A673 (cell line): ENCODE measurements around the gene LRRC15. TPM values are rescaled to one million over a fixed set of nuclear protein-coding genes. Genes with fewer than 3 reads are reported as not detected.

ENCODE experiments used
- BruUV-seq: library from RNA; stranded (reverse); fragments of 400-500 nt; replicated peaks from 2 replicates; lab custom pipeline; 2021; lab: Mats Ljungman, UMichigan
- CTCF ChIA-PET: fragments of 300-600 bp; sonication (Branson Sonifier 250); formaldehyde crosslinking; loops from one replicate; lab custom pipeline; 2022; ENCODE audit warnings: antibody characterized with exemption; lab: Charles Lee
- POLR2A ChIA-PET: fragments of 300-600 bp; sonication (Branson Sonifier 250); formaldehyde crosslinking; loops from one replicate; lab custom pipeline; 2022; ENCODE audit warnings: antibody characterized with exemption; ENCODE audit not compliant: low non-redundant PET; lab: Charles Lee
- DNase-seq: peaks from one replicate; pipeline ENCODE4 v3.0.0-alpha.2; 2015; ENCODE audit warnings: low spot score
- H3K27ac ChIP-seq: fragments of 200-600 bp; sonication (generic); 2 replicates; pipeline ENCODE4 v1.5.1; 2016; ENCODE audit warnings: mixed run types, low read depth, mild to moderate bottlenecking, mixed read lengths, antibody characterized with exemption, low read length; ENCODE audit not compliant: poor library complexity, severe bottlenecking
- H3K27me3 ChIP-seq: fragments of 200-600 bp; sonication (generic); replicated peaks from 2 replicates; pipeline ENCODE4 v1.6.1; 2017; ENCODE audit warnings: mixed run types, low read depth, mild to moderate bottlenecking, mixed read lengths, antibody characterized with exemption, low read length; ENCODE audit not compliant: insufficient read depth, poor library complexity
- H3K36me3 ChIP-seq: fragments of 200-600 bp; sonication (generic); 2 replicates; pipeline ENCODE4 v1.6.1; 2016; ENCODE audit warnings: mixed run types, mild to moderate bottlenecking, mixed read lengths, antibody characterized with exemption, low read length; ENCODE audit not compliant: insufficient read depth, poor library complexity, severe bottlenecking
- H3K4me1 ChIP-seq: fragments of 200-600 bp; sonication (generic); 2 replicates; pipeline ENCODE4 v1.6.1; 2017; ENCODE audit warnings: mixed run types, mild to moderate bottlenecking, mixed read lengths, antibody characterized with exemption, low read length; ENCODE audit not compliant: insufficient read depth, poor library complexity, severe bottlenecking
- H3K4me3 ChIP-seq: fragments of 200-600 bp; sonication (generic); 2 replicates; pipeline ENCODE4 v1.5.1; 2016; ENCODE audit warnings: low read depth, mixed run types, mild to moderate bottlenecking, mixed read lengths, low read length; ENCODE audit not compliant: poor library complexity, severe bottlenecking
- H3K9me3 ChIP-seq: fragments of 200-600 bp; sonication (generic); 2 replicates; pipeline ENCODE4 v1.6.1; 2016; ENCODE audit warnings: mixed run types, low read depth, mild to moderate bottlenecking, mixed read lengths, antibody characterized with exemption, low read length; ENCODE audit not compliant: poor library complexity, severe bottlenecking
- EZH2 ChIP-seq: fragments of 200-600 bp; sonication (generic); IDR thresholded peaks from 2 replicates; pipeline ENCODE4 v1.6.1; 2017; ENCODE audit warnings: borderline replicate concordance, low read depth, mild to moderate bottlenecking, mixed read lengths, antibody characterized with exemption, low read length; ENCODE audit not compliant: poor library complexity, severe bottlenecking
- intact Hi-C: fragments of 100-400 bp; cut with micrococcal nuclease; formaldehyde crosslinking; loops from one replicate; pipeline ENCODE4 v1.10.0; 2022; ENCODE audit not compliant: unreplicated experiment
- total RNA-seq: library from RNA; stranded (reverse); gene quantifications from 2 replicates; pipeline ENCODE4 v1.2.3, GENCODE V29; 2021
- TF ChIP-seq, protein P1 (sequence below): fragments of 300-800, 200-600 bp; sonication (generic); conservative IDR thresholded peaks from 2 replicates; pipeline ENCODE4 v1.5.1; 2017; ENCODE audit warnings: low read depth, mild to moderate bottlenecking, antibody characterized with exemption, low read length, moderate library complexity, mixed read lengths

Gene LRRC15
- total RNA-seq, 1 experiment from 2014 or later, result not detected

DNA sequence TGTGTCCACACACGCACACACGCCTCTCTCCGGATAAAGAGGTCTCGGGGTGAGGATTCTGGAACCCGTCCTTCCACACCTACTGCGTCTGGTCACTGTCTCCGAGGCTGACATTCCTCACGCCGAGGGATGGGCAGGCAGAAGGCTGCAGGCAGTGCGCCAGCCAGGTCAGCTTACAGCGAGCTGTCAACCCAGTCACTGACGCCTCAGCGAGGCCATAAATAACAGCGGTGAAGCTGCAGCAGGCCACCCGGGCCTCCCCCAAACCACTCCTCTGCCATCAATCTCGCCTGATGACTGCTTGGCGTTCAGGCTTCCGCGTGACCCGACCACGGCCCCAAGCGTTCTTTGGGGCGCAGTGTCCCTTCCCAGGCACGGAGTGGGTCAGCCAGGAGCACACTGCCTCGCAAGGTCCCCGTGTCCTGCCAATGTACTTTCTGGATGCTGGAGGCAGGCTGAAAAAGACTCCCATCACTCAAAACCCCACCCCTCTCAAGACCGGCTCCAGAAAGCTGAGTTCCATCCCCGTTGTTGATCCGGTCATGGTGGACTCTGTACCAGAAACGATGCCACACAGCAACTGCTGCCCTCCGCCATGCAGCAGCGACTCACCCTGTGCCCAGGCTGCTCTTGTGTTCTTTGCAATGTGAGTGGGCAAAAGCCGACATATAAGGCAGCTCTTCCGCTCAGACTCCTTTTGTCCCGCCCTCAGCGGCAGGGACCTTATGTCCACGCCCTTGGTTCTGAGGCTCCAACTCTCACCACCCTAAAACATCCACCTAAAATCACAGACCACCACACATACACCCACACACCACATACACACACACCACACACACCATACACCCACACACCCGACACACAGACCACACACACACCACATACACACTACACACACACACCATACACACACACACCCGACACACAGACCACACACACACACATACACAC, 45.5 kb downstream of the LRRC15 start:
- Histone ChIP-seq H3K27me3 (no peaks in the 10 kb centered on the region), H3K27ac (no peak overlapping the region), H3K4me1 (peaks cover 31% of the 10 kb centered on the region), H3K4me3 (no peak overlapping the region), H3K9me3 (peaks cover 5% of the 10 kb centered on the region), H3K36me3 (no peaks in the 10 kb centered on the region)
- TF ChIP-seq EZH2, result no peak
- TF ChIP-seq, protein P1, sequence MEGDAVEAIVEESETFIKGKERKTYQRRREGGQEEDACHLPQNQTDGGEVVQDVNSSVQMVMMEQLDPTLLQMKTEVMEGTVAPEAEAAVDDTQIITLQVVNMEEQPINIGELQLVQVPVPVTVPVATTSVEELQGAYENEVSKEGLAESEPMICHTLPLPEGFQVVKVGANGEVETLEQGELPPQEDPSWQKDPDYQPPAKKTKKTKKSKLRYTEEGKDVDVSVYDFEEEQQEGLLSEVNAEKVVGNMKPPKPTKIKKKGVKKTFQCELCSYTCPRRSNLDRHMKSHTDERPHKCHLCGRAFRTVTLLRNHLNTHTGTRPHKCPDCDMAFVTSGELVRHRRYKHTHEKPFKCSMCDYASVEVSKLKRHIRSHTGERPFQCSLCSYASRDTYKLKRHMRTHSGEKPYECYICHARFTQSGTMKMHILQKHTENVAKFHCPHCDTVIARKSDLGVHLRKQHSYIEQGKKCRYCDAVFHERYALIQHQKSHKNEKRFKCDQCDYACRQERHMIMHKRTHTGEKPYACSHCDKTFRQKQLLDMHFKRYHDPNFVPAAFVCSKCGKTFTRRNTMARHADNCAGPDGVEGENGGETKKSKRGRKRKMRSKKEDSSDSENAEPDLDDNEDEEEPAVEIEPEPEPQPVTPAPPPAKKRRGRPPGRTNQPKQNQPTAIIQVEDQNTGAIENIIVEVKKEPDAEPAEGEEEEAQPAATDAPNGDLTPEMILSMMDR, result no peak
- peak; percentile 62 for DNase-seq
- no TSS peak for BruUV-seq
- POLR2A ChIA-PET, result interaction anchor here (0.7 kb wide), 1 partner anchor 552 kb away, joined by 4 read pairs; no protein-coding TSS in a partner anchor
- CTCF ChIA-PET, result no interaction called here
- intact Hi-C loops, result no loop called here

DNA sequence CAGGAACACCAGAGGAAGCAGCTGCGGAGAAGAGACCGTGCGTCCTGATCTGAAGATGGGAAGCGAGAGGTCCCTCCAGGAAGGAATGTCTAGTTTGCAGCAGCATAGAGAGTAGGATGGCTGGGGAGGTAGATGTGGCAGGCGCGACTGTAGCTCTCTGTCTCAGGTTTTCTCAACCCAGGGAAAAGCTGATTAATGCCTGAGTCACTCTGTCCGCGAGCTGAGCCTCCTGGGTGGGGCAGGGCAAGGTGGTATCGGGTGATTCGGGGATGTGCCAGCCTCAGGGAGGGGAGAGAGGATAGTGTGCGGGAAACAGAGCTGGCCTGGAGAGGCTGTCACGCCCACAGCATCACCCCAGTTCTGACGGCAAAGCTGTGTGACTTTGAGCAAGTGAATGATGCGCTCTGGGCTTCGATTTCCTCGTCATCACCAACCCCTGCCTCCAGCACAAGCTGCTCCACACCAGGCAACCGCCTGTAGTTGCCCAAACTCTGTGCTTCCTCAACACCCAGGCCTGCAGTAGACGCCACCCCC, 46.8 kb downstream of the LRRC15 start:
- TF ChIP-seq EZH2, result no peak
- TF ChIP-seq, protein P1, result no peak
- Histone ChIP-seq H3K36me3 (no peaks in the 10 kb centered on the region), H3K27ac (peak overlapping the region; percentile 38), H3K27me3 (no peaks in the 10 kb centered on the region), H3K9me3 (peaks cover 12% of the 10 kb centered on the region), H3K4me3 (no peak overlapping the region), H3K4me1 (peaks cover 31% of the 10 kb centered on the region)
- ChIA-PET POLR2A (interaction anchor here (0.6 kb wide), 1 partner anchor 546 kb away, joined by 9 read pairs; no protein-coding TSS in a partner anchor), CTCF (no interaction called here)
- intact Hi-C loops, result no loop called here
- DNase-seq, result no peak
- no TSS peak for BruUV-seq

GRCh38 chr3:194321693-194322640, 47.6 kb downstream of the LRRC15 start:
- TF ChIP-seq, protein P1, result no peak
- no peak for TF ChIP-seq EZH2
- ChIA-PET CTCF (no interaction called here), POLR2A (interaction anchor here (0.6 kb wide), 1 partner anchor 545 kb away, joined by 9 read pairs; no protein-coding TSS in a partner anchor)
- intact Hi-C loops, result no loop called here
- H3K4me1 ChIP-seq, result peaks cover 31% of the 10 kb centered on the region
- no peaks in the 10 kb centered on the region for H3K36me3 ChIP-seq
- peaks cover 12% of the 10 kb centered on the region for H3K9me3 ChIP-seq
- H3K27ac ChIP-seq, result peak overlapping the region; percentile 38
- no peaks in the 10 kb centered on the region for H3K27me3 ChIP-seq
- no peak for DNase-seq
- no peak overlapping the region for H3K4me3 ChIP-seq
- no TSS peak for BruUV-seq
